Activated naive CD4-positive, alpha-beta T cell (primary cell): ENCODE measurements around the gene PTPRN2.

ENCODE experiments used
- DNase-seq, 4 experiments: peaks; one replicate each; lab custom pipeline; 2025; lab: John Stamatoyannopoulos, UW

PTPRN2 gene

DNA sequence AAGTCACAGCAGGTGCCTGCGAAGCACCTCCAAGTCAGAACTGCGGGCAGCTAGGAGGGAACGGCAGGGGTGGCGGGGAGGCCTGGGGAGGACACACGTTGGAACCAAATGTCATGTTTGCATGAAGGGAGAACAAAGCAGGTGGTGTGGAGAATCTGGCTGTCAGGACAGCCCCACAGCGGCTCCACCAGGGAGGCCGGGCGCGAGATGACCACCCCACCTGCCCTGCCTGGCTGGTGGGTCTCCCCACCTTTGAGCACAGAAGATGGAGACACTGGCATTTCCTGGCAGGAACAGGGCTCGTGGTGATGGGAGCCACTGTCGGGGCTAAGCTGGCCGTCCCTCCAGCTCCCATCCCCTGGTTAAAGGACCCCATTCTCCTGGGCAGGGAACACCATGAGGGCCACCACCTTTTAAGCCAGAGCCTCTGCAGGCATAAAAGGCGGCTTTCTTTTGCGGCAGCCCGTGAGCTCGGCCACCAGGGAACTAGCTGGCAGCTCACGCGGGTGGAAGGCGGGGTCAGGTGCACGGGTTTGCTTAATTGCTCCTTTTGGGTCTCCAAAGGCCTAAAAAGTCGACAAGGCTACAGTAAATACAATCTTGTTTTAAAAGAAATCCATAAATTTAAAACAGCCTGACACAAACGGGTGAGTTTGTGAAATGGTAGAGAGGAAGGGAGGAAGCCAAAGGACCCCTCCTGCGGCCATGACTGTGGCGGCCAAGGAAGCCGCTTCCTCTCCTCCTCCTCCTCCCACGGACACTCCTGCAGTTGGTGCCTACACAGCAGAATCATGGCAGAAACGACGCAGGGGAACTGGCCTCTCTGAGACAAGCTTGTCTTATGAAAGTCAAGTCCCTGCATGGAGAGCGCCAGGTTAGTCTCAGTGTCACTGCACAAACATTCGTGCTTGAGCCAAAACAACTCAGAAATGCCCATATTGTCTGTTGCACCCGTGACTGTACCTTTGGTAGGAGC is 1037.0 kb downstream of the PTPRN2 start:
- DNase-seq = no peak

- no peak for DNase-seq
Observed at GRCh38 chr7:157549612-157550299, 1037.9 kb downstream of the PTPRN2 start.

DNA sequence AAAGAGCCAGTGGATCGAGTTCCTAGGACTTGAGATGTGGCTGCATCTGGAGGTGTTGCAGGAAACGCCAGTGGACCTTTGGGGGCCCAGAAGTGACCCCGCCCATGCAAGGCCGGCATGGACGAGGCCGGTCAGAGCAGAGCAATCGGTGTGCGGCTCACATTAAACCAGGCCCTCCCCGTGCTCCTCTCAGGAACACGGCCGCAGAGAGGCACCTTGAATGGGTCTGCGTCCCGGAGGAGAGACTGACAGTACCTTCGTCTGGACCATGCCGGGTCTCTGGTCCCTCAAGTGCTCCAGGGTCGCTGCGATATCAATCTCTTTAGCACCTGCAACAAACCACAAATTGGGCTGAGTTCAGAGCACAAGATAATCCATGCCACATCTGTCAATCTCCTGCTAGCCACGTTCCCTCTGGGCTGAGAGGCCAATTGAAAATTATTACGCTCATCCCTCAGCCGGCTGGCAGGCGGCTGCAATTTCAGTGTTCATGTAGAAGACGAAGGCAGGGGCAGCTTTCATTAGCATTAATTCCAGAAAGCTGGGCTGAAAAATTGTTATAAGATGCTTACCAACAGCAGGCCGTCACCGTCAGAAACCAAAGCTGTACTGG is 1038.8 kb downstream of the PTPRN2 start:
- no peak for DNase-seq

DNA sequence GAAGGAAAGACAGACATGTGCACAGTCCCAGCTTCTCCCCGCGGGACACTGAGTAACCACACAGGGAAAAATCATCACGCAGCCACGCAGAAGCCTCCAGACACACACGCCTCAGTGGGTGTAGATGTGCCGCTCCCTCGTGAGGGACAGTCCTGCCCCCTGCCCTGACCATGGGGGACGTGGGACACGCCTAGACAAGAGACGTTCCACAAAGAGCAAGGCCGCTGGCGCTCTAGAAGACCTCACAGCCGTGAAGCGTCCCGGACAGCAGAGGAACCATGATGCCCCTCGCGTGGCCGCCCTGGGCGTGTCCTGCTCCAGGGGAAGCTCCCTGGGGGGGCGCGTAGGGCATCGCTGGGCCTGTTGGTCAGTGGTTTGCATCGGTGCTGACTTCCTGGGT is 1040.0 kb downstream of the PTPRN2 start:
- no peak for DNase-seq

GRCh38 chr7:157547102-157547501 is 1040.5 kb downstream of the PTPRN2 start:
- no peak for DNase-seq

- DNase-seq = no peak
Observed at GRCh38 chr7:157545681-157546060, 1042.0 kb downstream of the PTPRN2 start.

DNA sequence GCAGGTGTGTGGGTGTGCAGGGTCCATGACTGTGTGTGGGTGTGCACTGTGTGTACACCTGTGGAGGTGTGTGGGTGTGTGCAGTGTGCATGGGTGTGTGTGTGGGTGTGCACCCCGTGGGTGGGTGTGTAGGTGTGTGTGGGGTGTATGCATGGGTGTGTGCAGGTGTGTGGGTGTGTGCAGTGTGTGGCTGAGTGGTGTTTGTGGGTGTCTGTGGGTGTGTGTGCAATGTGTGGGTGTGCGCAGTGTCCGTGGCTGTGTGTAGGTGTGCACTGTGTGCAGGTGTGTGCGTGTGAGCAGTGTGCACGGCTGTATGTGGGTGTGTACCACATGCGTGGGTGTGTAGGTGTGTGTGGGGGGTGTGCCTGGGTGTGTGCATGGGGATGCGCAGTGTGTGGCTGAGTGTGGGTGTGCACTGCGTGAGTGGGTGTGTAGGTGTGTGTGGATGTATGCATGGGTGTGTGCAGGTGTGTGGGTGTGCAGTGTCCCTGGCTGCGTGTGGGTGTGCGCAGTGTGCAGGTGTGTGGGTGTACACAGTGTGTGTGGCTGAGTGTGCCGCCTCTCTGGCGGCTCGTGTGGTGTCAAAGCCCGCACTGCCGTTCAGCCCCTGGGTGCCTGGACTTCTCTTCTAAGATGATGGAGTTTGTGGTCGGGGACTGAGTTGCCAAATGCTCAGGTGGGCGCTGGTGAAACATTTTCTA is 1042.5 kb downstream of the PTPRN2 start:
- DNase-seq = no peak

- DNase-seq = no peak
Observed at GRCh38 chr7:157544226-157544625, 1043.4 kb downstream of the PTPRN2 start.

DNA sequence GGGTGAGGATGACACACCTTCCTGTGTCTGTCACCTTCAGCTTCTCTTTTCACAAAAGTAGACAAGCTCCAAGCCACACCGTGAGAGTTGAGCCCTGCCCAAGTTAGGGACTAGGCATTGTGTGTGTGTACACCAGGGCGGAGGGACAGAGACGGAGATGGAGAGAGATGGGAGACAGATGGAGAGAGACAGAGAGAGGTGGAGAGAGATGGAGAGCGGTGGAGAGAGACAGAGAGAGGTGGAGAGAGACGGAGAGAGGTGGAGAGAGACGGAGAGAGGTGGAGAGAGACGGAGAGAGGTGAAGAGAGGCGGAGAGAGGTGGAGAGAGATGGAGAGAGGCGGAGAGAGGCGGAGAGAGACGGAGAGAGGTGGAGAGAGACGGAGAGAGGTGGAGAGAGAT is 1043.8 kb downstream of the PTPRN2 start:
- DNase-seq = no peak

DNA sequence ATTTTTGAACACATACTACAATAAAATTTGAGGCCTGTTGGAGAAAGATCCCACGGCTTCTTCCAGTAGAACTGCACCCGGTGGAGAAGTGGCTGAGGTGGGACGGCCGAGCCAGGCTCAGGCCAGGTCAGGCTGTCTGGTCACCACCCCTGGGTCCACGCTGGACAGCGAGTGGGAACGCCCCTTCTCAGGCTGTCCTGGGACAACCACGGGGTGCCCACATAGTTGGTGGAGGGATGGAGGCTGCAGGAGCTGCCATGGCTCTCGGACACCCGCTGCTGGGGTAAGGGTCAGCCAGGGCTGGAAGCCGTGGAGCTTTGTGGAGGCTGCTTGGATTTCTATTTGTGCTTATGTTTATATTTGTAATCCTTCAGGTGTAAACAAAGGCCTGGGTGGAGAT is 1044.3 kb downstream of the PTPRN2 start:
- DNase-seq = no peak

- no peak for DNase-seq
Observed at GRCh38 chr7:157542068-157543021, 1045.3 kb downstream of the PTPRN2 start.

DNA sequence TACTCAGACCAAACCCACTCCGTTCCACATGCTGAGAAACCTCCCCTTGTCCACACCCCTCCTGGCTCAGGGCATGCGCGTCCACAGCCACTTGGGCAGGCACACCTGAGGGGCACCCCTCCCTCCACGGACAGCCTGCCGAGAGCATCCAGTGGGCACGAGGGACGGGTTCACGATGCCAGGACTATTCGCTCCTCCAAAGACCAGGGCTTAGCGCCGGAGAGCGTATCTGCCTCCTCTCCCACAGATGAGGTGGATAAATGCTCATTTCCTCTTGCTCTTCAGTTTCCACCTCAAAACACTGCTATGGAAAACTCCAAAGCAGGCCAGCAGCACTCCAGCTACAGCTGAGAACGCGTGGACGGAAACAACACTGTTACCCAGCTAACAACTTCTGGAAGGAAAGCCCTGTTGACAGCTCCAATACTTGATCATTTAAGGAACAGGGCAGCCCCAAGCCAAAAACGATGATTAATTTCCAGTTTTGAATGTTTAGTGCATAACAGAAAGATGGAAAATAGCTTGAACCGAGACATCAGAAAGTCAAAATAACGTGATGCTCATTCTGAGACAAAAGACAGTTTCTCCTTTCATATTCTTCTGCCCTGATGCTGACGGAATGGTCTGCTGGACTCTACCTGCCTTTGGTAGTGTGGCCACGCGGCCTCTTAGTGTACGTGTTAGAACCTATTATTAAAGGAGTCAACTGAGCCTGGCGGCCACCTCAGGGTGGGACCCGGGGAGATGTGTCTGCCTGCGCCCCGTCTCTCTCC is 1046.1 kb downstream of the PTPRN2 start:
- no peak for DNase-seq

- no peak for DNase-seq
Observed at GRCh38 chr7:157540606-157541294, 1046.9 kb downstream of the PTPRN2 start.

GRCh38 chr7:157540020-157540419 is 1047.6 kb downstream of the PTPRN2 start:
- no peak for DNase-seq

DNA sequence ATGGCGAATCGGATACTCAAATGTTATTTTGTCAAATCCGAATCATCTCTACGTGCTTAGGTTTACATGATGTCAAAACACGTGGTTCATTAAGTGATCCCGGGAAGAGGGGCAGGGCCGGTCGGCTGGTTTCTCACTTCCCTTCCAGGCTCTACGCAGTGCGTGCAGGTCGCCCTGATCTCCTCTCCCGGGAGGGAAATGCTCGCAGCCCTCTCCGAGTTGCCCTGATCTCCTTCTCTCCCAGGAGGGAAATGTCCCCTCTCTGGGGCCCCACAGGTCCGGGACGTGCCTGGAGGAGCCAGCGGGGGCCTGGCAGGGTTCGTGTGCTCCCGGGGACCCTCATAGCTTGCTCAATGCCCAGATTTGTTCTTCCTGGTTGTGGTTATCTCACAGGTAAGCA is 1048.1 kb downstream of the PTPRN2 start:
- no peak for DNase-seq

DNA sequence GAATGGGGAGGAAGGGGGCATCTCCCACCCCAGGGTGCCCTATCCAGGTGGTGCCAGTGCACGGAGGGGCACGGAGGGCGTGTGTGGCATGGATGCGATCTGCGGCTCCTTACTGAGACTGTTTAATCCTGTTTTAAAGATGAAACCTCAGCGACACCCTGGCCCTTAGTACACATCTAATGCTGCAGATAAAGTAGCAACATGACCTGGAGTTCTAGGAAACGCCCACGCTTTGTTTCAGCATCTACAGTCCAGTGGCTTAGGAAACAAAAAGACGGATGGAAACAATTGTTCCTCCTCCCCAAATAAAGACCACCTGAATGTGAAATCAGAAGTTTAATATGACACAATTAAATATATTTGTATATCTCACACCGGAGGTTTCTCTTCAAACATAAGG is 1048.9 kb downstream of the PTPRN2 start:
- no peak for DNase-seq

- DNase-seq = no peak
Observed at GRCh38 chr7:157538321-157538720, 1049.3 kb downstream of the PTPRN2 start.

GRCh38 chr7:157537056-157537455 is 1050.6 kb downstream of the PTPRN2 start:
- DNase-seq = no peak

DNA sequence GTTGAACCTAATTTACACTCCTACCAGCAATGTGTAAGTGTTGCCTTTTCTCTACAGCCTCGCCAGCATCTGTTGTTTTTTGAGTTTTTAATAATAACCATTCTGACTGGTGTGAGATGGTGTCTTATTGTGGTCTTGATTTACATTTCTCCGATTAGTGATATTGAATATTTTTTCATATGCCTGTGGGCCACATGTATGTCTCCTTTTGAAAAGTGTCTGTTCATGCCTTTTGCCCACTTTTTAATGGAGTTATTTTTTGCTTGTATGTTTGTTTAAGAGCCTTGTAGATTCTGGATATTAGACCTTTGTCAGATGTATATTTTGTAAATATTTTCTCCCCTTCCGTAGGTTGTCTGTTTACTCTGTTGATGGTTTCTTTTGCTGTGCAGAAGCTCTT is 1055.6 kb downstream of the PTPRN2 start:
- DNase-seq = no peak
